HG03571 (cell line): Measurements from ENCODE around the gene FKBP7.
A peak's percentile ranks its signal among the peaks of the same experiment; 100 is the strongest.
"Not testable (repeated sequence)": the region's sequence is repeated elsewhere in the genome, so short reads cannot be mapped to it uniquely, and the experiment has no call there.

ENCODE experiments used
- ATAC-seq: cut with Tn5 transposase; IDR thresholded peaks from one replicate; pipeline ENCODE4 v1.9.1; 2021; ENCODE audit not compliant: unreplicated experiment

FKBP7 gene

DNA sequence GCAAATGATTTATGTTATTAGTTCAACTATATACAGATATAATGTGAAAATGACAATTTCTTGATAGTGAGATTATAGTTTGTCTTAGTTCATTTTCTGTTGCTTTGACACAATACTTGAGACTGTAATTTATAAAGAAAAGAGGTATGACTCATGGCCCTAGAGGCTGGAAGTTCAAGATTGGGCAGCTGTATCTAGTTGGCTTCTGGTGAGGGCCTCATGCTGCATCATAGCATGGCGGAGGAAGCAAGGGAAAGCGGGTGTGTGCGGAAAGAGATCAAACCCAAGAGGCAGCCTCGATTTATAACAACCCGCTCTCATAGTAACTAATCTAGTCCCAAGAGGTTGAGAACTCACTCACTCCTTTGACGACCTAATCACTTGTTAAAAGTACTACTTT lies 13.2 kb upstream of the FKBP7 start:
- no peak for ATAC-seq

DNA sequence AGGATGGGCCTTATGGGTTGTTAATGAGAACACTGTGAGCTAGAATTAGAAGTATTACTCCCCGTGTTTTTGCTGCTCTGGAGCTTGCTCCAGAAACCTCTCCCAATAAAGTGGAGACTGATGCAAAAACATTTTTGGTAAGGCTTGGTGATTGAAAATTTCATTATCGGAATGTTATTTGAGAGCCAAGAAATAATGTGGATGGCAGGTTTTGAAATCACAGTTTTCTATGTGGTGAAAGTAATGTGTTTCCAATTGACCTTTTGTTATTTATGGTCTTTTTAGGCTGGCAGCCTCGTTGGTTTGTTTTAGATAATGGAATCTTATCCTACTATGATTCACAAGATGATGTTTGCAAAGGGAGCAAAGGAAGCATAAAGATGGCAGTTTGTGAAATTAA lies 7.0 kb upstream of the FKBP7 start:
- no peak for ATAC-seq

DNA sequence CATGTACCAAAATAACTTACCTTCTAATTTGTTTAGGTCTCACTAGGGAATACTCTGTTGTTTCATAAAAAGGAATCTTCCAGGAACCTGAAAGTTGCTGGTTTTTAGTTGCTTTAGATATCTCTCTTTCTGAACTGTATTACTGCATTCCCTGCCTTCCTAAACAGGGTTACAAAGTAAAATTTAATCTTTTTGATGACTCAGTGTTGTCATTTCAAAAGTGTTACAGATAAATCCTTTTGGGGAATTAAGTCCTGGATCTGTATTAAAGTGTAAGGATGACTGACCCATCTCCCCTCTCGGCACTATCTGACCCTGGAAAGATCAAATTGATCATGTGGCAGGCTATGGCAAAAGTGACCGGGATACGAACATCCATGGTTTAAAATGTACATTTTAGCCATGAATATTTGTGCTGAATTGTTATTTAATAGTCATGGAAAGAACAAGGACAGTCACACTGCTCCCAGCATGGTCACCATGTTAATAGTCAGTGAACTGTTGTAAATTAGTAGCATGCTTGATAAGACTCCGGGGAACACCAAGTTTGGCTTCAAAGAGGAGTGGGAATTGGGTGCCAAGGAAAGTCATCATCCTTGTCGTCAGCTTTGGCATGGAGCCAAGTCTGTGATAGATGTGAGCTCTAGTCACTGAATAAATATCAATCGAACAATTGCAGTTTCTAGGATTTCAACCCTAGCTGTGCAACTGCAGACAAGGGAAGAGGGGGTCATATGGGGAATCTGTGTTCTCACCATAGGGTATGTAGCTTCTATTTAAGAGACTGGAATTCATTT lies 6.0 kb upstream of the FKBP7 start:
- no peak for ATAC-seq

DNA sequence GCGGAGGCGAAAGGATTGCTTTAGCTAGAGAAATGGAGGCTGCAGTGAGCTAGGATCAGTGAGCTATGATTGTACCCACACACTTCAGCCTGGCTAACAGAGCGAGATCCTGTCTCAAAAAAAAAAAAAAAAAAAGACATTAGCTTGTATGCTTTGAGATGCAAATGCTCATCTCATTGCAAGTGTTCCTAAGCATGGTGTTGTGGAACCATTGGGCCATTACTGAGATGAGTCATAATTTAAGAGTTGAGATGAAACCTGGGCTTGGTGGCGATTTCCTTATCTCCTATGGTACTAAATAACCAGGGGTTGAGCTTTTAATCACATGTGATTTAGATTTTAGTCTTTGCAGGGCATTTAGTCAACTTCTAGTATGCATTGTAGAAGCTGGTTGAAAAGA lies 4.0 kb upstream of the FKBP7 start:
- peak; percentile 35 for ATAC-seq

DNA sequence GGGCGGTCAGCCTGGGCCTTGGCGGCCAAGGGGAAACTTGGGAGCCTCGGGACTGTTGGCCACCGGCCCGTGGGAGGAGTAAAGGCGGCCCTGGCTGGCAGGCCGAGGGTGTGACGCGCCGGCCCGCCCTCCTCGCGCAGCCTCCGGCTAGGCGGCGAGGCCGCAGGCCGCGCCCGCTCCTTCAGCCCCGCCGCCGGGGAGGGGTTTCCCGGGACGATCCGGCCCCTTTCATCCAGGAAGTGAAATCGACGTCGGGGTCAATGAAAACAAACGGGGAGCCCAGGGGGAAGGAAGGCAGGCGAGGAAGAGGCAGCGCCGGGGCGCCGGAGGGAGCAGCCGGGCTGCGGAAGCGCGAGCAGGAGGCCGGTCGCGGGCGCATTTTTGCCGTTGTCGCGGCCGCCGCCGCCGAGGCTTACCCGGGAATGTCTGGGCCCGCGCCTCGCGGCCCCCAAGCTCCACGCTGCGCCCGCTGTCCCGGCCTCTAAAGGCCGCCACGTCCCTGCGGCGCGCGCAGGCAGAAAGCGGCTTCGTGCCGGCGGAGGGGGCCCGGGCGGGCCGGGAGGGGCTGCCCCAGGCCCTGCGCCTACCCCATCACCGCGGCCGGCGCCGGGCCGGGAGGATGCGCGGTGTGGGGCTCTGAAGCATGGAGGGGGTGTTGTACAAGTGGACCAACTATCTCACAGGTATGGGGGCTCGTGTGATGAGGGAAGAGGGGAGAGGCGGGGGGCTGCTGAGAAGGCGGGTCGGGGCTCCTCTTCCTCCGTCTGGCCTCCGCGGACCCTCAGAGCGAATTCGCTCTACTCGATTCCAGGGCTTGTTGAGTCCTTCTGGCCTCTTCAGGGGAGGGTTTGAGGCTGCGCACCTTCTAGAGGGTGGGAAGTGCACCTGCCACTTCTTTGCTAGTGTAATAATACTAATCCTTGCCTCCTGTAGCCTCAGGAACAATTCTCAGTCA lies 2.1 kb upstream of the FKBP7 start, which contains the start of gene PLEKHA3:
TSS of gene PLEKHA3 (plus strand) at position 231 of the 955 bp plus-strand sequence. CDS start at position 644, 413 bp downstream.
- peak; percentile 71 for ATAC-seq

GRCh38 chr2:178479758-178480226 lies 1.4 kb upstream of the FKBP7 start:
- no peak for ATAC-seq

- ATAC-seq = no peak
Measured at GRCh38 chr2:178479275-178479616, 846 bp upstream of the FKBP7 start.

- no peak for ATAC-seq
Measured at GRCh38 chr2:178478130-178478438, 316 bp downstream of the FKBP7 start.

GRCh38 chr2:178477443-178478129 lies 814 bp downstream of the FKBP7 start:
- ATAC-seq = no peak

GRCh38 chr2:178476477-178476876 lies 1.9 kb downstream of the FKBP7 start:
- ATAC-seq = no peak

- no peak for ATAC-seq
Measured at GRCh38 chr2:178474560-178474959, 3.8 kb downstream of the FKBP7 start.

- no peak for ATAC-seq
Measured at GRCh38 chr2:178473931-178474330, 4.5 kb downstream of the FKBP7 start.

DNA sequence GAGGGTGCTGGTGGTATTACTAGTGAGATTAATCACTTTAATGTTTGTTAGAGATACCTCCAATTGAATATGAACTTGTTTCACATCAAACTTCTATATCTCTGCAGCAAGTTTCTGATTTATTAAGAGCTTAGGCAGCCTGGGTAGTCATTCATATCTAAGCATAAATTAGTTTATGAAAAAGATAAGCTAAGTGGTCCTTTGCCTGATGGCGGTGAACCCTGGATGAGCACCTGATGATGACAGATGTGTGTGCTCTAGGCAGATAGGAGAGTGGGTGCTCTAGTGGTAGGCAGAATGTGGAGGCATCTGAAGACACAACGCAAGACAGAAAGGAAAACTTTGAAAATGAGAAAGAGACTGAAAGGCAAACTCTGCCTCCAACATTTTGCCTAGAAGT lies 5.0 kb downstream of the FKBP7 start:
- no peak for ATAC-seq

GRCh38 chr2:178471313-178471712 lies 7.1 kb downstream of the FKBP7 start:
- ATAC-seq = not testable (repeated sequence)

DNA sequence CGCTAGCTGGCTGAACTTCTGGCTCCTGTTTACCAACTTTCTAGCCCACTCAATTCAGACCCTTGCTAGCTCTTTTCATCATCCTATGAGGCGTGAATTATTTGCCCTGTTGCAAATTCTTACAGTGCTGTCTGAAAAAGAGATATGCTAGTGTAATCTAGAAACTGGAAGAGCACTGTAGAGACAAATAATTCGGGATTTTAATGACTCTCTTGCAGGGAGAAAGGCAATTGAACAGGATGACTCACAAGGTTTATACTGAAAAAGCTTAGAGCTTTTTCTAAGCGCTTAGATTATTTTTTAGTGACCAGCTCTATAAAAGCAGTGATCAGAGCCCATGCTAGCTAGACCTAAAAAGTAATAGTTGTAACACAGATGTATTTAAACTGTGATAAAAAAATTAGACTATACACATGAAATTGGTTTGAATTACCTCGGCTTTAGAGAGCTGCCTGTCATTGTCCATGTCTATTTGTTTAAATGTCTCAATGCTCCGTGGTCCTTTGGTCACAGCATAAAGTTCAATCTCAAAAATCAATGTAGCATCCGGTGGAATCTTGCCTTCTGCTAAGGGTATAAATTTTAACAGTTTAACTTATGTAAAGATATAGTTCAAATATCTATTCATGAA lies 9.1 kb downstream of the FKBP7 start:
- ATAC-seq = no peak

GRCh38 chr2:178457390-178457886 lies 21.0 kb downstream of the FKBP7 start:
- no peak for ATAC-seq

- no peak for ATAC-seq
Measured at GRCh38 chr2:178455947-178456346, 22.5 kb downstream of the FKBP7 start.

- ATAC-seq = no peak
Measured at GRCh38 chr2:178452870-178453269, 25.5 kb downstream of the FKBP7 start.

DNA sequence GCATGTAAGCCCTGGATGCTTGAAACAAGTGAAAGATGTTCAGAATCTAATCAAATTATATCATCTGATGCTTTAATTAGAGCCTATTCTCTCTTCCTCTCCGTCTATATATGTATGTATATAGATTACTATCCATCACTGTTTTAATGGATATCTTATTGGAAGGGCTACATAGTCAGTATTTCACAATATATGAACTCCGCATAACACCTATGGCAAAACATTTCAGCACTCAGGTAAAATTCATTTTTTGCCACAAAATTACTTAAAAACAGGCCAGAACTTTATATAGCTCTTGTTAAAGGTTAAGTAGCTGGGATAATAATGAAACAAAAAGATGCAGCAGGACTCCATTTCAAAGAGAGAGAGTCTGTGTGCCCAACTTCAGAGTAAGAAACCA lies 26.1 kb downstream of the FKBP7 start:
- ATAC-seq = no peak

DNA sequence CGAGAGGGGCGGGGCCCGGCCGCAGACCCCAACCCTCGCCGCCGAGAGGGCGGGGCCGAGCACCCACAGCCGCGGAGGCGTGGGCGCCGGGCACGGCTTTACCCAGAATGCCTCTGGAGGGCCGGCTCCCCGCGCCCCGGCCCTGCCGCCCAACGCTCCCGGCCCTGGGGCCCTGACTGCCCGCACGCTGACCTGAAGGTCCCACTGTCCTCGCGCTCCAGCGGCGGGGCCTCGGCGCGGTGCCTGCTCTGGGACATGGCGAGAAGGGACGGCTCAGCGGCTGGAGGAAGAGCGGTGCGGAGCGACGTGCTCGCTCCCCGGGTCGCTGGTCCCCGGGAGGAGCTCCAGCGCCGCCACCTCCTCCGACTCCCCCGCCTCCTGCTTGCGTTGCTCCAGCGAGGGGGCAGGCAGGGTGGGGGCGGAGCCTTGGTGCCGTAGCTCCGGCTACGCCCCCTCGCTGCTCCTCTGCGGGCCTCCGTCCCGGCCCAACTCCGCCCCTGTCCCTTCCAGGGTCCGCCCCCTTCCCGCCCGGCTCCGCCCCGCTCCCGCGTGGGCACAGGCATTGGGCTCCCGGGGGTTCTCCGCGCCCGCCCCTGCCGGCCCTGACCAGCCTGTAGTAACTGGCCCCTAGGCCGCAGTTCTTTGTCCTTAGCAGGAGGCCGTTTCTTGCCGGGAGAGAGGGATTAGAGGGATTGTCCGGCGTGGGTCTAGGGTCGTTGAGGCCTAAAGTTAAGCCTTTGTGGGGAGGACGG lies 27.4 kb downstream of the FKBP7 start, which contains the start of the genes PJVK and PRKRA:
TSS of gene PJVK (plus strand) at position 605 of the 752 bp plus-strand sequence. CDS start 2,032 bp downstream, outside the sequence.
TSS of gene PRKRA (minus strand) at position 402 of the 752 bp plus-strand sequence. CDS start at position 257, 145 bp downstream.
- ATAC-seq = peak; percentile 87
